ENCODE results near the gene IDUA.

The IDUA gene

GRCh38 chr4:1019729-1020470 is 33.1 kb downstream of the IDUA start:
- Mint-ChIP-seq H3K4me3 (no peak overlapping the region), H3K9me3 (no peaks in the 10 kb centered on the region), H3K36me3 (ENCODE audit: low read depth) (peaks cover 2% of the 10 kb centered on the region), H3K27me3 (no peaks in the 10 kb centered on the region), H3K27ac (no peak overlapping the region), H3K4me1 (ENCODE audit: low read depth) (no peaks in the 10 kb centered on the region)

GRCh38 chr4:1021386-1022050 is 34.7 kb downstream of the IDUA start:
- H3K27me3 Mint-ChIP-seq, result no peaks in the 10 kb centered on the region
- no peak overlapping the region for H3K4me3 Mint-ChIP-seq
- H3K36me3 Mint-ChIP-seq (ENCODE audit: low read depth), result peaks cover 9% of the 10 kb centered on the region
- no peak overlapping the region for H3K27ac Mint-ChIP-seq
- H3K9me3 Mint-ChIP-seq, result no peaks in the 10 kb centered on the region
- H3K4me1 Mint-ChIP-seq (ENCODE audit: low read depth), result no peaks in the 10 kb centered on the region

GRCh38 chr4:1022051-1022738 is 35.4 kb downstream of the IDUA start:
- no peak overlapping the region for H3K4me3 Mint-ChIP-seq
- H3K36me3 Mint-ChIP-seq (ENCODE audit: low read depth), result peaks cover 9% of the 10 kb centered on the region
- H3K27me3 Mint-ChIP-seq, result no peaks in the 10 kb centered on the region
- H3K9me3 Mint-ChIP-seq, result no peaks in the 10 kb centered on the region
- no peaks in the 10 kb centered on the region for H3K4me1 Mint-ChIP-seq (ENCODE audit: low read depth)
- H3K27ac Mint-ChIP-seq, result no peak overlapping the region

- no peaks in the 10 kb centered on the region for H3K4me1 Mint-ChIP-seq (ENCODE audit: low read depth)
- H3K27ac Mint-ChIP-seq, result no peak overlapping the region
- no peak overlapping the region for H3K4me3 Mint-ChIP-seq
- no peaks in the 10 kb centered on the region for H3K9me3 Mint-ChIP-seq
- no peaks in the 10 kb centered on the region for H3K27me3 Mint-ChIP-seq
- H3K36me3 Mint-ChIP-seq (ENCODE audit: low read depth), result peaks cover 9% of the 10 kb centered on the region
Observed at GRCh38 chr4:1022739-1023066, 35.9 kb downstream of the IDUA start.

GRCh38 chr4:1023075-1023640 is 36.3 kb downstream of the IDUA start:
- Mint-ChIP-seq H3K27me3 (no peaks in the 10 kb centered on the region), H3K36me3 (ENCODE audit: low read depth) (peaks cover 9% of the 10 kb centered on the region), H3K9me3 (no peaks in the 10 kb centered on the region), H3K4me1 (ENCODE audit: low read depth) (no peaks in the 10 kb centered on the region), H3K27ac (no peak overlapping the region), H3K4me3 (no peak overlapping the region)

GRCh38 chr4:1023895-1024740 is 37.3 kb downstream of the IDUA start:
- Mint-ChIP-seq H3K36me3 (ENCODE audit: low read depth) (peaks cover 9% of the 10 kb centered on the region), H3K4me1 (ENCODE audit: low read depth) (no peaks in the 10 kb centered on the region), H3K27me3 (no peaks in the 10 kb centered on the region), H3K27ac (no peak overlapping the region), H3K4me3 (no peak overlapping the region), H3K9me3 (no peaks in the 10 kb centered on the region)

- Mint-ChIP-seq H3K9me3 (no peaks in the 10 kb centered on the region), H3K4me1 (ENCODE audit: low read depth) (no peaks in the 10 kb centered on the region), H3K36me3 (ENCODE audit: low read depth) (peaks cover 9% of the 10 kb centered on the region), H3K27ac (no peak overlapping the region), H3K27me3 (no peaks in the 10 kb centered on the region), H3K4me3 (no peak overlapping the region)
Observed at GRCh38 chr4:1024882-1025545, 38.2 kb downstream of the IDUA start.

- H3K9me3 Mint-ChIP-seq, result no peaks in the 10 kb centered on the region
Observed at GRCh38 chr4:1026115-1026514, 39.3 kb downstream of the IDUA start.

GRCh38 chr4:1027219-1027914 is 40.5 kb downstream of the IDUA start:
- H3K4me3 Mint-ChIP-seq, result no peak overlapping the region

More at GRCh38 chr4:1026115-1026514, 39.3 kb downstream of the IDUA start:
- Mint-ChIP-seq H3K4me3 (no peak overlapping the region), H3K36me3 (ENCODE audit: low read depth) (peaks cover 9% of the 10 kb centered on the region), H3K27ac (no peak overlapping the region), H3K4me1 (ENCODE audit: low read depth) (no peaks in the 10 kb centered on the region), H3K27me3 (no peaks in the 10 kb centered on the region)

GRCh38 chr4:1027915-1028238 is 41.0 kb downstream of the IDUA start:
- Mint-ChIP-seq H3K9me3 (no peaks in the 10 kb centered on the region), H3K27me3 (no peaks in the 10 kb centered on the region), H3K36me3 (ENCODE audit: low read depth) (peaks cover 9% of the 10 kb centered on the region), H3K27ac (no peak overlapping the region), H3K4me1 (ENCODE audit: low read depth) (no peaks in the 10 kb centered on the region), H3K4me3 (no peak overlapping the region)

More at GRCh38 chr4:1027219-1027914, 40.5 kb downstream of the IDUA start:
- H3K27ac Mint-ChIP-seq, result no peak overlapping the region
- H3K9me3 Mint-ChIP-seq, result no peaks in the 10 kb centered on the region
- H3K27me3 Mint-ChIP-seq, result no peaks in the 10 kb centered on the region
- H3K36me3 Mint-ChIP-seq (ENCODE audit: low read depth), result peaks cover 9% of the 10 kb centered on the region
- no peaks in the 10 kb centered on the region for H3K4me1 Mint-ChIP-seq (ENCODE audit: low read depth)

- Mint-ChIP-seq H3K4me3 (no peak overlapping the region), H3K4me1 (ENCODE audit: low read depth) (no peaks in the 10 kb centered on the region), H3K27ac (no peak overlapping the region), H3K9me3 (no peaks in the 10 kb centered on the region), H3K36me3 (ENCODE audit: low read depth) (peaks cover 9% of the 10 kb centered on the region), H3K27me3 (no peaks in the 10 kb centered on the region)
Observed at GRCh38 chr4:1028574-1029220, 41.9 kb downstream of the IDUA start.

- H3K4me1 Mint-ChIP-seq (ENCODE audit: low read depth), result no peaks in the 10 kb centered on the region
- peaks cover 9% of the 10 kb centered on the region for H3K36me3 Mint-ChIP-seq (ENCODE audit: low read depth)
- H3K27me3 Mint-ChIP-seq, result no peaks in the 10 kb centered on the region
- H3K27ac Mint-ChIP-seq, result no peak overlapping the region
- no peak overlapping the region for H3K4me3 Mint-ChIP-seq
- no peaks in the 10 kb centered on the region for H3K9me3 Mint-ChIP-seq
Observed at GRCh38 chr4:1029529-1029928, 42.7 kb downstream of the IDUA start.

- H3K27me3 Mint-ChIP-seq, result no peaks in the 10 kb centered on the region
- H3K4me1 Mint-ChIP-seq (ENCODE audit: low read depth), result no peaks in the 10 kb centered on the region
- no peaks in the 10 kb centered on the region for H3K9me3 Mint-ChIP-seq
- H3K36me3 Mint-ChIP-seq (ENCODE audit: low read depth), result peaks cover 6% of the 10 kb centered on the region
- H3K27ac Mint-ChIP-seq, result no peak overlapping the region
- H3K4me3 Mint-ChIP-seq, result no peak overlapping the region
Observed at GRCh38 chr4:1030031-1030430, 43.2 kb downstream of the IDUA start.

All from stimulated activated naive CD8-positive, alpha-beta T cell treated with anti-CD3 and anti-CD28 coated beads, Interleukin-15, Interleukin-2, amounts not matched to agents 100 ng/mL and 50 ng/mL, for 24 hours (primary cell).